ENCODE measurements around the gene IRF5.

- no peak for TF ChIP-seq CTCF (IDR thresholded peaks at IDR 0.05; ENCODE audit: insufficient read depth, low read length, poor library complexity, severe bottlenecking)
- no peak for TF ChIP-seq EZH2phosphoT487 (conservative IDR thresholded peaks at IDR 0.05; ENCODE audit: low read length)
These were observed 929 bp upstream of the IRF5 start for GRCh38 chr7:128936798-128937197.
